Esophagus (tissue), 2 donors: ENCODE measurements around the gene CCDC88A. TPM values are rescaled to one million over a fixed set of nuclear protein-coding genes. Genes with fewer than 3 reads are reported as not detected.
"Not testable (repeated sequence)": the region's sequence is repeated elsewhere in the genome, so short reads cannot be mapped to it uniquely, and the experiment has no call there.

Experiments used
- H3K27ac ChIP-seq, 2 donors: one replicate each; pipeline ENCODE4 v1.5.1; 2013; ENCODE audit warnings: low read depth in 2 of 2, mild to moderate bottlenecking in 2 of 2, inconsistent platforms in 1 of 2, low read length in 1 of 2, moderate library complexity in 1 of 2
- H3K27me3 ChIP-seq, 2 donors: one replicate each; pipeline ENCODE4 v1.6.1; 2013; ENCODE audit warnings: low read length in 2 of 2, control low read depth in 1 of 2, mild to moderate bottlenecking in 1 of 2; ENCODE audit not compliant: insufficient read depth in 2 of 2, control insufficient read depth in 1 of 2
- H3K36me3 ChIP-seq, 2 donors: one replicate each; pipeline ENCODE4 v1.6.1; 2013; ENCODE audit warnings: low read length in 1 of 2; ENCODE audit not compliant: control insufficient read depth in 2 of 2, insufficient read depth in 2 of 2
- H3K4me1 ChIP-seq, 2 donors: one replicate each; pipeline ENCODE4 v1.6.1; 2013; ENCODE audit warnings: low read length in 1 of 2; ENCODE audit not compliant: control insufficient read depth in 2 of 2, insufficient read depth in 2 of 2
- H3K4me3 ChIP-seq, 2 donors: one replicate each; pipeline ENCODE4 v1.5.1; 2013; ENCODE audit warnings: low read length in 2 of 2, mild to moderate bottlenecking in 2 of 2, low read depth in 1 of 2, moderate library complexity in 1 of 2
- H3K9me3 ChIP-seq, 2 donors: one replicate each; pipeline ENCODE4 v1.6.1; 2013; ENCODE audit warnings: mild to moderate bottlenecking in 2 of 2, low read depth in 1 of 2, low read length in 1 of 2, moderate library complexity in 1 of 2; ENCODE audit not compliant: control insufficient read depth in 2 of 2, insufficient read depth in 1 of 2
- WGBS, 2 donors: extraction: QIAGEN DNeasy Blood & Tissue Kit; methylation state at CpG; one replicate each; pipeline ENCODE4 v1.1.7; 2013; 5-methylcytosine and 5-hydroxymethylcytosine counted together
- polyA plus RNA-seq, 2 donors: library from polyadenylated mRNA; stranded (reverse); fragments of 200-250 nt; gene quantifications; one replicate each; pipeline ENCODE4 v1.2.3, GENCODE V29; 2013
- donor health status: healthy with polysubstance abuse.
- donor health status: Bipolar disorder and iron deficiency.

Gene CCDC88A
- polyA plus RNA-seq, 2 donors = 3.3 to 7.0 TPM

GRCh38 chr2:55282110-55282917, 137.3 kb downstream of the CCDC88A start:
- H3K36me3 ChIP-seq = no peaks in the 10 kb centered on the region

GRCh38 chr2:55280851-55281546, 138.7 kb downstream of the CCDC88A start:
- H3K4me3 ChIP-seq, H3K36me3 ChIP-seq, H3K4me1 ChIP-seq, H3K9me3 ChIP-seq, H3K27me3 ChIP-seq: not testable (repeated sequence)
- H3K27ac ChIP-seq = peak overlapping the region; percentile 24 to 84
- 50 to 65% methylated on average over 5 of the region's 5 CpGs for WGBS, 2 donors

More at GRCh38 chr2:55282110-55282917, 137.3 kb downstream of the CCDC88A start:
- Histone ChIP-seq H3K4me1 (no peaks in the 10 kb centered on the region), H3K4me3 (peak overlapping the region; percentile 68 to 76), H3K27me3 (no peaks in the 10 kb centered on the region), H3K9me3 (no peaks in the 10 kb centered on the region), H3K27ac (peak overlapping the region; percentile 82 to 84)
- 2 to 4% methylated on average over 60 of the region's 60 CpGs for WGBS, 2 donors

DNA sequence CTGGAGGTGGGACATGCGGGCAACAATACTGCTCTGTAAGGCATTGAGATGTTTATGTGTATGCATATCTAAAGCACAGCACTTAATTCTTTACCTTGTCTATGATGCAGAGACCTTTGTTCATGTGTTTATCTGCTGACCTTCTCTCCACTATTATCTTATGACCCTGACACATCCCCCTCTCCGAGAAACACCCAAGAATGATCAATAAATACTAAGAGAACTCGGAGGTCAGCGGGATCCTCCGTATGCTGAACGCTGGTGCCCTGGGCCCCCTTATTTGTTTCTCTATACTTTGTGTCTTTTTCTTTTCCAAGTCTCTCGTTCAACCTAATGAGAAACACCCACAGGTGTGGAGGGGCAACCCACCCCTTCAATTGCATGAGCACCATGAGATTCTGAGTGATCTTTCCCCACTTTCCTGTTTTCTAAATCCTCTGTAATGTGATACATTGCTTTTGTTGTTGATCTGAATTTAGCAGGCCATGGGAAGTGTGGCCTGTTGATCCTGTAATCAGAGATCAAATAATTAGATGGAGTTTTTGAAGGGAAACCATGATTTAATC, 139.7 kb downstream of the CCDC88A start:
- not testable (repeated sequence) for H3K27ac ChIP-seq, H3K9me3 ChIP-seq, H3K4me1 ChIP-seq, H3K4me3 ChIP-seq, H3K36me3 ChIP-seq, H3K27me3 ChIP-seq
- WGBS, 2 donors = 72 to 76% methylated on average over 7 of the region's 7 CpGs

DNA sequence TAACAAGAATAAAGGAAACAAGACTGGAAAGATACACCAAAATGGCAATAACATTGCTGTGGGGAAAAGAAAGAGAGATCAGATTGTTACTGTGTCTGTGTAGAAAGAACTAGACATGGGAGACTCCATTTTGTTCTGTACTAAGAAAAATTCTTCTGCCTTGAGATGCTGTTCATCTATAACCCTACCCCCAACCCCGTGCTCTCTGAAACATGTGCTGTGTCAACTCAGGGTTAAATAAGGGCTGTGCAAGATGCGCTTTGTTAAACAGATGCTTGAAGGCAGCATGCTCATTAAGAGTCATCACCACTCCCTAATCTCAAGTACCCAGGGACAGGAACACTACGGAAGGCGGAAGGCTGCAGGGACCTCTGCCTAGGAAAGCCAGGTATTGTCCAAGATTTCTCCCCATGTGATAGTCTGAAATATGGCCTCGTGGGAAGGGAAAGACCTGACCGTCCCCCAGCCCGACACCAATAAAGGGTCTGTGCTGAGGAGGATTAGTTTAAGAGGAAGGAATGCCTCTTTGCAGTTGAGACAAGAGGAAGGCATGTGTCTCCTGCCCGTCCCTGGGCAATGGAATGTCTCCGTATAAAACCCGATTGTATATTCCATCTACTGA, 140.3 kb downstream of the CCDC88A start:
- H3K36me3 ChIP-seq, H3K4me3 ChIP-seq, H3K27me3 ChIP-seq, H3K4me1 ChIP-seq, H3K9me3 ChIP-seq, H3K27ac ChIP-seq: not testable (repeated sequence)
- 67 to 68% methylated on average over 10 of the region's 10 CpGs for WGBS, 2 donors

DNA sequence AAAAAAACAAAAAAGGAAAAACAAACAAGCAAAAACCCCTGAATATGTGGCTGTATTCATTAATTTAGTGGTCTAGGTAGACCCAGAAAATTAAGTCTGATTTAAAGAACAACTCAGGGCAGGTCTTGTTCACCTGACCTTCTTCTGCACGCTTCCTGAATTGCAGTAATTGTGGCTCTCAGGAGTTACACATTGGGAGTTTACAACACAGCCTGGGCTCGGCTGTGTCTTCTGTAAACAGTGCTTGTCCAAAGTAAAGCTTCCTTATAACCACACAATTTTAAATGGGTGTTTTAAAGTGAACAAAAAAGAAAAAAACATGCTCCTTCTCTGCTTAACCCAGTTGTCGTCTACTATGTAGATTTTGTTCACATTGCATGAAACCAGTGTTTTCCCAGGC, 142.3 kb downstream of the CCDC88A start:
- no peaks in the 10 kb centered on the region for H3K27me3 ChIP-seq
- H3K9me3 ChIP-seq = no peaks in the 10 kb centered on the region
- H3K36me3 ChIP-seq = no peaks in the 10 kb centered on the region
- H3K4me1 ChIP-seq = no peaks in the 10 kb centered on the region
- no peak overlapping the region for H3K4me3 ChIP-seq
- WGBS, 2 donors = 75 to 79% methylated on average over 3 of the region's 3 CpGs
- no peak overlapping the region for H3K27ac ChIP-seq

- 91 to 95% methylated on average over 2 of the region's 2 CpGs for WGBS, 2 donors
- H3K4me1 ChIP-seq, H3K9me3 ChIP-seq, H3K27ac ChIP-seq, H3K27me3 ChIP-seq, H3K36me3 ChIP-seq, H3K4me3 ChIP-seq: not testable (repeated sequence)
Observed at GRCh38 chr2:55274346-55274745, 145.3 kb downstream of the CCDC88A start.

DNA sequence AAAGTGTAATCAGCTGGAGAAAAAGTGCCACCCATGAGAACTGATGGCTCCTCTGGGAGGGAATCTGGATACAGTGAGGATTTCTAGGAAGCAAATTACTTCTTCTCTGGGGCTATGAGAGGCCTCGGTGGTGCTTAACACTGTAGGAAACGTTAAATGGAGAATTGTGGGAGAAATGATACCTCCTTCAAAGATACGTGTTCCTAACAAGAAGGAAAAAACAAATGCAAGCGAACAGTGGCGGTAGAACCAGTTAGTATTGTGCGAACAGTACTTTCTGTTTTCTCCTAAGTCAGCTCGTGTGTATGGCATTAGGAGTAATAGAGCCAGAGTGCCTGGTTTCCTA, 150.0 kb downstream of the CCDC88A start:
- WGBS, 2 donors = 27 to 28% methylated on average over 7 of the region's 7 CpGs
- Histone ChIP-seq H3K36me3 (peaks cover 0 to 2% of the 10 kb centered on the region in 2 donors), H3K27ac (peak overlapping the region; percentile 28 to 68), H3K4me1 (no peaks in the 10 kb centered on the region), H3K4me3 (peak overlapping the region; percentile 44 to 75), H3K27me3 (no peaks in the 10 kb centered on the region), H3K9me3 (no peaks in the 10 kb centered on the region)

GRCh38 chr2:55268907-55269644, 150.6 kb downstream of the CCDC88A start, which contains the start of gene MTIF2:
Gene MTIF2 (minus strand): TSS chr2:55269231. CDS start chr2:55263858, 5,373 bp downstream.
- peak within 1 kb of the TSS; percentile 75 to 89 for H3K4me3 ChIP-seq
- H3K27ac ChIP-seq = peak within 1 kb of the TSS; percentile 90 to 94
- peaks cover 0 to 2% of the 10 kb centered on the region in 2 donors for H3K36me3 ChIP-seq
- WGBS, 2 donors = 0% methylated on average over 43 of the region's 43 CpGs
- no peaks in the 10 kb centered on the region for H3K9me3 ChIP-seq
- H3K27me3 ChIP-seq = no peaks in the 10 kb centered on the region
- H3K4me1 ChIP-seq = no peaks in the 10 kb centered on the region

DNA sequence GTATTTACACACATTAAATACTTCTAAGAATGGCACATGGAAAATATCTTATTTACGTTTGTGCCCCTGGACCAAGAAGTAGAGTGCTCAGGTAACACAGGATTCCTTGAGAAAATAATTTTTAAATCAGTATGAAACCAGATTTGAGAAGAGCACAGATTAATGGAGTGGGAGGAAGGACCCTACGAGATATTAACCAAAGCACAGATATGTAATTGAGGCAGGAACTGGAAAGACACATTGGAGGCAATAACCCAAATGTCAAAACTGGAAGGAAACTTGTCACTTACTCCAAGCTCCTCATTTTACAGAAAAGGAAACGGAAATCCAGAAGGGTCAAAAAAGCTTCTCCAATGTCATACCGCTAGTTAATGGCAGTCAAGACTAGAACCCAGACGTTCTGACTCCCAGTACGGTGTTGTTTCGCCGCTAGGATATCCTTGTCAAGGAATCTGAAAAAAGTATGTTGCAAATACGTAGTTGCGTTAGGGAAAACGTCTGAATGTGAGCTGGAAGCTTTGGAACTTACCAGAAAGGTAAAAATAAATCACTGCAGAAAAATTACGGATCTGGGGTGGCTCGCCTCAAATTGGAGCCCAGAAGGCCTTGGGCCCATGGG, 151.3 kb downstream of the CCDC88A start:
- Histone ChIP-seq H3K9me3 (no peaks in the 10 kb centered on the region), H3K36me3 (peaks cover 2% of the 10 kb centered on the region in 2 donors), H3K4me1 (no peaks in the 10 kb centered on the region), H3K27me3 (no peaks in the 10 kb centered on the region), H3K4me3 (peak overlapping the region; percentile 75 to 89), H3K27ac (peak overlapping the region; percentile 90 to 94)
- 13 to 15% methylated on average over 13 of the region's 13 CpGs for WGBS, 2 donors
